ENCODE data around the gene SOX11. TPM values are rescaled to one million over a fixed set of nuclear protein-coding genes. Genes with fewer than 3 reads are reported as not detected.

The SOX11 gene
- polyA plus RNA-seq, 3 donors: not detected

DNA sequence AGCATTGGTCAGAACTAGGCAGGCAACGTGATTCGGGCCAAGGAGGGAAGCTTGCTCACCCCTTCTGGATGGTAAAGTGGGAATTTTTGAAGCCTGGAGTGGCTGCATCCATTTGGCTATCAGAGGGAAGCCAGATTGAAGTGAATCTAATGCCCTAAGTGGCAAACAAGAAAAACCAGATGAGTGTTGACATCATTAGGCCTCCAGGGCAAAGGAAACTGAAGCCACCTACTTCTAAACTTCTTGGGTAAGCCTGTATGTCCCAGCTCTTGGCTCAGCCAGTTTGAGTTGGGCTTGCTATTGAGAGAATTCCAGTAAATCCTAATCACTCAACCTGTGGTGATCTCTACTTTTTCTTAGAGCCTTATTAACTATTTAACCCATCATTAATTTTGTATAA, 20.9 kb downstream of the SOX11 start:
- Histone ChIP-seq H3K27me3 (ENCODE audit: control insufficient read depth in 2 of 2, insufficient read depth in 2 of 2, low read length in 2 of 2) (no peaks in the 10 kb centered on the region), H3K4me1 (ENCODE audit: control insufficient read depth in 1 of 2, insufficient read depth in 2 of 2, low read length in 2 of 2) (no peaks in the 10 kb centered on the region), H3K79me2 (ENCODE audit: insufficient read depth, low read length) (no peaks in the 10 kb centered on the region), H3K4me2 (replicated peaks; ENCODE audit: extremely low read depth, low read length, poor library complexity, severe bottlenecking) (no peak overlapping the region), H4K20me1 (ENCODE audit: insufficient read depth, low read length) (no peaks in the 10 kb centered on the region), H2AFZ (ENCODE audit: insufficient read depth, low read depth, low read length, poor library complexity, severe bottlenecking) (no peak overlapping the region), H3K36me3 (replicated peaks in 1 of 2; ENCODE audit: control insufficient read depth in 1 of 2, insufficient read depth in 2 of 2, low read length in 2 of 2) (no peaks in the 10 kb centered on the region), H3K9me3 (replicated peaks in 1 of 2; ENCODE audit: control insufficient read depth in 1 of 2, insufficient read depth in 1 of 2, low read length in 2 of 2) (no peaks in the 10 kb centered on the region), H3K4me3 (replicated peaks in 1 of 3; ENCODE audit: low read depth in 2 of 3, low read length in 3 of 3) (no peak overlapping the region), H3K27ac (ENCODE audit: low read depth in 1 of 2, low read length in 2 of 2) (no peak overlapping the region), H3K9ac (ENCODE audit: insufficient read depth, low read length, poor library complexity, severe bottlenecking) (no peak overlapping the region)
- H3K9me3 Mint-ChIP-seq: peaks cover 0 to 4% (median 0%) of the 10 kb centered on the region in 7 donors
- no peak overlapping the region for H3K4me3 Mint-ChIP-seq
- intact Hi-C loops (cut with micrococcal nuclease): no loop called here
- no peaks in the 10 kb centered on the region for H3K36me3 Mint-ChIP-seq
- WGBS (ENCODE audit: insufficient coverage): no CpG with 5 or more reads among the region's 2 CpGs
- peak overlapping the region in 1 of 7 donors; percentile 45 for H3K27ac Mint-ChIP-seq
- no peak for DNase-seq
- peaks cover 0 to 5% (median 5%) of the 10 kb centered on the region in 3 donors for H3K27me3 Mint-ChIP-seq (ENCODE audit: low read depth in 3 of 3)
- TF ChIP-seq, protein P1, sequence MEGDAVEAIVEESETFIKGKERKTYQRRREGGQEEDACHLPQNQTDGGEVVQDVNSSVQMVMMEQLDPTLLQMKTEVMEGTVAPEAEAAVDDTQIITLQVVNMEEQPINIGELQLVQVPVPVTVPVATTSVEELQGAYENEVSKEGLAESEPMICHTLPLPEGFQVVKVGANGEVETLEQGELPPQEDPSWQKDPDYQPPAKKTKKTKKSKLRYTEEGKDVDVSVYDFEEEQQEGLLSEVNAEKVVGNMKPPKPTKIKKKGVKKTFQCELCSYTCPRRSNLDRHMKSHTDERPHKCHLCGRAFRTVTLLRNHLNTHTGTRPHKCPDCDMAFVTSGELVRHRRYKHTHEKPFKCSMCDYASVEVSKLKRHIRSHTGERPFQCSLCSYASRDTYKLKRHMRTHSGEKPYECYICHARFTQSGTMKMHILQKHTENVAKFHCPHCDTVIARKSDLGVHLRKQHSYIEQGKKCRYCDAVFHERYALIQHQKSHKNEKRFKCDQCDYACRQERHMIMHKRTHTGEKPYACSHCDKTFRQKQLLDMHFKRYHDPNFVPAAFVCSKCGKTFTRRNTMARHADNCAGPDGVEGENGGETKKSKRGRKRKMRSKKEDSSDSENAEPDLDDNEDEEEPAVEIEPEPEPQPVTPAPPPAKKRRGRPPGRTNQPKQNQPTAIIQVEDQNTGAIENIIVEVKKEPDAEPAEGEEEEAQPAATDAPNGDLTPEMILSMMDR (IDR thresholded peaks at IDR 0.05): no peak
- no peaks in the 10 kb centered on the region for H3K4me1 Mint-ChIP-seq

DNA sequence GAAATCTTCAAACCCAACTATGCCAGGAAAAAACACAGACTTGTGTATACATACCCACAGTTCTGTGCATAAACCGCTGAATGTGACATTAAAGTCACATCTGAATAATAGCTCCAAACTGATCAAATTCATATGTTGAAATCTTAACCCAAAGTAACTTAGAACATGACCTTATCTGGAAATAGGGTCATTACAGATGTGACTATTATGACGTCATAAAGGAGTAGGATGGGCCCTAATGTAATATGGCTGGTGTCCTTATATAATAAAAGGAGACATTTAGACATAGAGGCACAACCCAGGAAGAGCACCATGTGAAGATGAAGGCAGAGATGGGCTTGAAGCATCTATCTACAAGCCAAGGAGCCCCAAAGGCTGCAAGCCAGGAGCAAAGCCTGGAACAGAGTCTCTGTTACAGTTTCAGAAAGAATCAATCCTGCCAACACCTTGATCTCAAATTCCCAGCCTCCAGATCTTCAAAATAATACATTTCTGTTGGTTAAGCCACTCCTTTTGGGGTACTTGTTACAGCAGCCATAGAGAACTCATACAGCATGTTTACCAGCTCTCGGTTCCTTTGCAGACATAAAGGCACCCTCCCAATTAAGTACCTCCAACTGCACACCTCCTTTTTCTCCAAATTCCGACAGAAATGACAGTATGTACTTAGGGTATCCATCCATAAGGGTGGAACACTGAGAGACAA, 27.6 kb downstream of the SOX11 start:
- Mint-ChIP-seq H3K27ac (no peak overlapping the region), H3K36me3 (no peaks in the 10 kb centered on the region), H3K27me3 (ENCODE audit: low read depth in 3 of 3) (peaks cover 0 to 2% (median 0%) of the 10 kb centered on the region in 3 donors), H3K4me1 (no peaks in the 10 kb centered on the region), H3K4me3 (no peak overlapping the region), H3K9me3 (peaks cover 6 to 10% (median 8%) of the 10 kb centered on the region in 7 donors)
- Histone ChIP-seq H3K4me1 (ENCODE audit: control insufficient read depth in 1 of 2, insufficient read depth in 2 of 2, low read length in 2 of 2) (no peaks in the 10 kb centered on the region), H3K4me2 (replicated peaks; ENCODE audit: extremely low read depth, low read length, poor library complexity, severe bottlenecking) (no peak overlapping the region), H3K9me3 (replicated peaks in 1 of 2; ENCODE audit: control insufficient read depth in 1 of 2, insufficient read depth in 1 of 2, low read length in 2 of 2) (no peaks in the 10 kb centered on the region), H3K36me3 (replicated peaks in 1 of 2; ENCODE audit: control insufficient read depth in 1 of 2, insufficient read depth in 2 of 2, low read length in 2 of 2) (no peaks in the 10 kb centered on the region), H3K4me3 (replicated peaks in 1 of 3; ENCODE audit: low read depth in 2 of 3, low read length in 3 of 3) (no peak overlapping the region), H3K27me3 (ENCODE audit: control insufficient read depth in 2 of 2, insufficient read depth in 2 of 2, low read length in 2 of 2) (no peaks in the 10 kb centered on the region), H4K20me1 (ENCODE audit: insufficient read depth, low read length) (no peaks in the 10 kb centered on the region), H2AFZ (ENCODE audit: insufficient read depth, low read depth, low read length, poor library complexity, severe bottlenecking) (no peak overlapping the region), H3K9ac (ENCODE audit: insufficient read depth, low read length, poor library complexity, severe bottlenecking) (no peak overlapping the region), H3K79me2 (ENCODE audit: insufficient read depth, low read length) (no peaks in the 10 kb centered on the region), H3K27ac (ENCODE audit: low read depth in 1 of 2, low read length in 2 of 2) (no peak overlapping the region)
- TF ChIP-seq, protein P1 (IDR thresholded peaks at IDR 0.05): no peak
- no CpG with 5 or more reads among the region's 4 CpGs for WGBS (ENCODE audit: insufficient coverage)
- intact Hi-C loops (cut with micrococcal nuclease): no loop called here
- DNase-seq: no peak

Measured in CD14-positive monocyte (primary cell).